GM10847 (cell line): Measurements from ENCODE around the gene NUDT14.

Experiments used
- POLR2A ChIP-seq: IDR thresholded peaks from 2 replicates; pipeline ENCODE4 v1.6.1; 2011; ENCODE audit not compliant: insufficient read length; ENCODE audit errors: extremely low read depth

The NUDT14 gene

GRCh38 chr14:105205673-105206208 is 24.6 kb upstream of the NUDT14 start:
- TF ChIP-seq POLR2A = no peak

GRCh38 chr14:105204931-105205672 is 24.0 kb upstream of the NUDT14 start:
- no peak for TF ChIP-seq POLR2A

GRCh38 chr14:105204206-105204930 is 23.3 kb upstream of the NUDT14 start:
- no peak for TF ChIP-seq POLR2A

GRCh38 chr14:105203701-105204100 is 22.6 kb upstream of the NUDT14 start:
- TF ChIP-seq POLR2A = no peak

- no peak for TF ChIP-seq POLR2A
Measured at GRCh38 chr14:105203057-105203531, 22.0 kb upstream of the NUDT14 start.

GRCh38 chr14:105201925-105202513 is 20.9 kb upstream of the NUDT14 start:
- no peak for TF ChIP-seq POLR2A

- TF ChIP-seq POLR2A = no peak
Measured at GRCh38 chr14:105201156-105201924, 20.2 kb upstream of the NUDT14 start.

GRCh38 chr14:105200641-105201040 is 19.5 kb upstream of the NUDT14 start:
- no peak for TF ChIP-seq POLR2A

- no peak for TF ChIP-seq POLR2A
Measured at GRCh38 chr14:105200074-105200473, 19.0 kb upstream of the NUDT14 start.

- no peak for TF ChIP-seq POLR2A
Measured at GRCh38 chr14:105199093-105199492, 18.0 kb upstream of the NUDT14 start.

- no peak for TF ChIP-seq POLR2A
Measured at GRCh38 chr14:105198588-105198987, 17.5 kb upstream of the NUDT14 start.

GRCh38 chr14:105197211-105197641 is 16.1 kb upstream of the NUDT14 start:
- TF ChIP-seq POLR2A = no peak

- no peak for TF ChIP-seq POLR2A
Measured at GRCh38 chr14:105196265-105196960, 15.3 kb upstream of the NUDT14 start.

GRCh38 chr14:105195522-105196264 is 14.6 kb upstream of the NUDT14 start:
- TF ChIP-seq POLR2A = no peak
